Nephron progenitor cell (in vitro differentiated cells): ENCODE data around the gene CACNA1B.
A peak's percentile ranks its signal among the peaks of the same experiment; 100 is the strongest.

ENCODE experiments used
- DNase-seq: peaks from one replicate; pipeline ENCODE4 v3.0.0; 2021
- H3K27ac Mint-ChIP-seq: 2 replicates; pipeline ENCODE4 v1.8.0; 2021; ENCODE audit warnings: mild to moderate bottlenecking, moderate library complexity, mixed read lengths
- H3K27me3 Mint-ChIP-seq: 2 replicates; pipeline ENCODE4 v1.8.0; 2021; ENCODE audit warnings: mild to moderate bottlenecking, low read depth, mixed read lengths; ENCODE audit not compliant: poor library complexity
- H3K36me3 Mint-ChIP-seq: 2 replicates; pipeline ENCODE4 v1.8.0; 2021; ENCODE audit warnings: low read depth, mixed read lengths
- H3K4me1 Mint-ChIP-seq: 2 replicates; pipeline ENCODE4 v1.8.0; 2021; ENCODE audit warnings: mixed read lengths
- H3K4me3 Mint-ChIP-seq: 2 replicates; pipeline ENCODE4 v1.8.0; 2021; ENCODE audit warnings: mild to moderate bottlenecking, moderate library complexity, mixed read lengths
- H3K9me3 Mint-ChIP-seq: 2 replicates; pipeline ENCODE4 v1.8.0; 2021; ENCODE audit warnings: mild to moderate bottlenecking, moderate library complexity, mixed read lengths
- TF ChIP-seq, protein P1 (sequence below): fragments of 200-600 bp; sonication (generic); IDR thresholded peaks from 2 replicates; pipeline ENCODE4 v1.5.0; 2021; ENCODE audit warnings: antibody characterized with exemption

The CACNA1B gene

DNA sequence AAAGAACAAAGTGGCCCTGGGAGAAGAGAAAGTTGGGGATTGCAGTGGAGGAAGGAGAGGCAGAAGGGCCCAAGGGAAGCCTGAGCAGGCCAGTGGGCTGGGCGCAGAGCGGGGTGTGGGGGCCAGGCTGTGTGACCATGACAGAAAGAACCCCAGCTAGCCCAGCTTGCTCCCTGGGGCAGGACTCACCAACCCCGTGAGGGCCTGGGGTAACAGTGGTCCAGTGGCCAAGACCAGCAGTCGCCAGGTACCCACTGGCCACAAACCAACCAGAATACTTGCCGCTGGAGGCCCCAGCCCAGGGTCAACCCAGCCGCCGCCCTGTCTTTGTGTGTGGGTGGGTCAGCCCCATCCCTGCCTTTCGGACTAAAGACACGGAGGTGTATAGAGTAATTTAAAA, 146.5 kb downstream of the CACNA1B start:
- Mint-ChIP-seq H3K9me3 (no peaks in the 10 kb centered on the region), H3K27ac (no peak overlapping the region), H3K36me3 (no peaks in the 10 kb centered on the region), H3K4me1 (no peaks in the 10 kb centered on the region), H3K4me3 (peak overlapping the region; percentile 51), H3K27me3 (peaks cover 71% of the 10 kb centered on the region)
- no peak for DNase-seq
- TF ChIP-seq, protein P1, sequence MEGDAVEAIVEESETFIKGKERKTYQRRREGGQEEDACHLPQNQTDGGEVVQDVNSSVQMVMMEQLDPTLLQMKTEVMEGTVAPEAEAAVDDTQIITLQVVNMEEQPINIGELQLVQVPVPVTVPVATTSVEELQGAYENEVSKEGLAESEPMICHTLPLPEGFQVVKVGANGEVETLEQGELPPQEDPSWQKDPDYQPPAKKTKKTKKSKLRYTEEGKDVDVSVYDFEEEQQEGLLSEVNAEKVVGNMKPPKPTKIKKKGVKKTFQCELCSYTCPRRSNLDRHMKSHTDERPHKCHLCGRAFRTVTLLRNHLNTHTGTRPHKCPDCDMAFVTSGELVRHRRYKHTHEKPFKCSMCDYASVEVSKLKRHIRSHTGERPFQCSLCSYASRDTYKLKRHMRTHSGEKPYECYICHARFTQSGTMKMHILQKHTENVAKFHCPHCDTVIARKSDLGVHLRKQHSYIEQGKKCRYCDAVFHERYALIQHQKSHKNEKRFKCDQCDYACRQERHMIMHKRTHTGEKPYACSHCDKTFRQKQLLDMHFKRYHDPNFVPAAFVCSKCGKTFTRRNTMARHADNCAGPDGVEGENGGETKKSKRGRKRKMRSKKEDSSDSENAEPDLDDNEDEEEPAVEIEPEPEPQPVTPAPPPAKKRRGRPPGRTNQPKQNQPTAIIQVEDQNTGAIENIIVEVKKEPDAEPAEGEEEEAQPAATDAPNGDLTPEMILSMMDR: no peak

DNA sequence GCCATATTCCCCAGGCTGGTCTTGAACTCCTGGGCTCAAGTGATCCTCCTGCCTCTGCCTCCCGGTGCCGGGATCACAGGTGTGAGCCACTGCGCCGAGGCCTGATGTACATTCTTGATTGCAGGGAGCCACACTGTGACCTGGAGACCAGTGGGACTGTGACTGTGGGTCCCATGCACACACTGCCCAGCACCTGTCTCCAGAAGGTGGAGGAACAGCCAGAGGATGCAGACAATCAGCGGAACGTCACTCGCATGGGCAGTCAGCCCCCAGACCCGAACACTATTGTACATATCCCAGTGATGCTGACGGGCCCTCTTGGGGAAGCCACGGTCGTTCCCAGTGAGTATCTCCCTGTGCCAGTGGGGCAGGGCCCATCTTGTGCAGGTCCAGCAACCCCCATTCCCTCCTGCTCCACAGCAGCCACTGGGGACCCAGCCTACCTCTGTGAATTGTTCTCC, 147.3 kb downstream of the CACNA1B start:
- peaks cover 71% of the 10 kb centered on the region for H3K27me3 Mint-ChIP-seq
- no peak overlapping the region for H3K4me3 Mint-ChIP-seq
- no peak for DNase-seq

DNA sequence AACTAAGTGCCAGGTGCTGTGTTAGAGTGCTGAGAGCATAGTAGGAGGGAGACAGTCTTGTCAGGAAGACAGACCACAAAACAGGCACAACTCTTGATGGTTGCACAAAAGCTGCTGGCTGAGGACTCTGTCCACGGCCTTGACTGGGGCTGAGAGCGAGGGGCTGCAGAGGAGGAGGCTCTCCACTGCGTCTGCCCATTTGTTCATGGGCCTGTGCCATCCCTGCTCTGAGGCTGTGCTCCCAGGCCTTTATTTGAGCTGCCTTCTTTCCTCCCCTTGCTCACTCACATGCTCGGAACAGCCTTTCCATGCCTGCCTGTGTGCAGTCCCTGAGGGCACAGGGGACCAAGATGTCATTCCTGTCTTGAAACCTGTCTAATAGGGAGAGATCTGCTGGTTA, 147.8 kb downstream of the CACNA1B start:
- no peak for DNase-seq
- Mint-ChIP-seq H3K27ac (no peak overlapping the region), H3K4me1 (no peaks in the 10 kb centered on the region), H3K27me3 (peaks cover 70% of the 10 kb centered on the region), H3K4me3 (no peak overlapping the region), H3K36me3 (no peaks in the 10 kb centered on the region), H3K9me3 (no peaks in the 10 kb centered on the region)
- TF ChIP-seq, protein P1: no peak

More for the DNA sequence above, 147.3 kb downstream of the CACNA1B start:
- H3K9me3 Mint-ChIP-seq: no peaks in the 10 kb centered on the region
- H3K27ac Mint-ChIP-seq: no peak overlapping the region
- H3K4me1 Mint-ChIP-seq: no peaks in the 10 kb centered on the region
- no peaks in the 10 kb centered on the region for H3K36me3 Mint-ChIP-seq
- TF ChIP-seq, protein P1: no peak

DNA sequence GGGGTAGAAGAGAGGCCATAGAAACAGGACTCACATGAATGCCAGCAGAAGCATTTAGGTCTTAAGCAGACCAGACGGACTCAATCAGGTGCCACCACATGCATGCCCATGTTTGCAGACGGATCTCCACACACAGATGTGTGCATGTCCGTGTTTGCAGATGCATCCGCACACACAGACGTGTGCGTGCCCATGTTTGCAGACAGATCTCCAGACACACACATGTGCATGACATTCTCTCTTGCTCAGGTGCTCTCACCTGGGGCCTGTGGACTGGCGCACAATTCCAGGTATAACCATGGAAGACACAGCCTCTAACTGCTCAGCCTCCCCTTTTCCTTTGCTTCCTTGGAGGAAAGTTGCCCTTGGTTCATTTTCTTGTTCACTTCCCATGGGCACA, 148.3 kb downstream of the CACNA1B start:
- Mint-ChIP-seq H3K27ac (no peak overlapping the region), H3K9me3 (no peaks in the 10 kb centered on the region), H3K36me3 (no peaks in the 10 kb centered on the region), H3K4me1 (no peaks in the 10 kb centered on the region), H3K4me3 (no peak overlapping the region), H3K27me3 (peaks cover 71% of the 10 kb centered on the region)
- DNase-seq: no peak
- TF ChIP-seq, protein P1: no peak

DNA sequence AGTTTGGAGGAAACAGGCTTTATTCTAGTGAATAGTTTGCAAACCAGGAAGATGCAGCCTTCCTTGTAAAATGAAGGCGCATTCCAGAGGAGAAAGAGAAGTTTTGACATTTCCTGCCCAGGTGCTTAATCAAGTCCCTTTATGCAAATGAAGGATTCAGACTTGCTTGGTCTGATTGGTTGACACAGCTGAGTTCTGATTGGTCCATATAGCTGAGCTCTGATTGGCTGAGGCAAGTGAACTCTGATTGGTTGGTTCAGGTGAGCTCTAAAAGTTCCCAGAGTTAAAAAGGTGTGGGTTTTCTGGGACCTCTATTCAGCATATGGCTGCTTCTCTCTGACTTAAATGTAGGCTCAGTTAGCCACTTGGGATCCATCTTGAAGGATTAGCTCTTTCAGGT, 151.0 kb downstream of the CACNA1B start:
- H3K4me1 Mint-ChIP-seq: no peaks in the 10 kb centered on the region
- TF ChIP-seq, protein P1: no peak
- no peak overlapping the region for H3K4me3 Mint-ChIP-seq
- H3K36me3 Mint-ChIP-seq: no peaks in the 10 kb centered on the region
- peaks cover 17% of the 10 kb centered on the region for H3K9me3 Mint-ChIP-seq
- no peak overlapping the region for H3K27ac Mint-ChIP-seq
- peaks cover 50% of the 10 kb centered on the region for H3K27me3 Mint-ChIP-seq
- DNase-seq: no peak

DNA sequence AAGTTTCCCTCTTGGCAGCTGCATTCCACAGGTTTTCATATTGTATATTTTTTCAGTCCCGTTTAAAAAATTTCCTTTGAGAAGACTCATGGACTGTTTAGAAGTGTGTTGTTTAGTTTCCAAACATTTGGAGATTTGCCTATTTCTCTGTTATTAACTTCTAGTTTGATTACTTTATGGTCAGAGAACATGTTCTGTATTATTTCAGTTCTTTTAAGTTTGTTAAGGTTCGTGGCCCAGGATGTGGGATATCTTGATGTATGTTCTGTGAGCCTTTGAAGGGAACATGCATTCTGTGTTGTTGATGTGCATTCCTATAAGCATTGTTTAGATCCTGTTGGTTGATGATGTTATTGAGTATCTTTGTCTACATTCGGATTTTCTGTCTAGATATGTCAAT, 153.6 kb downstream of the CACNA1B start:
- Mint-ChIP-seq H3K27ac (no peak overlapping the region), H3K27me3 (peaks cover 28% of the 10 kb centered on the region), H3K4me1 (no peaks in the 10 kb centered on the region), H3K9me3 (peaks cover 19% of the 10 kb centered on the region), H3K36me3 (no peaks in the 10 kb centered on the region), H3K4me3 (no peak overlapping the region)
- TF ChIP-seq, protein P1: no peak
- DNase-seq: no peak
